Measurements from ENCODE around the gene MMP25. TPM values are rescaled to one million over a fixed set of nuclear protein-coding genes. Genes with fewer than 3 reads are reported as not detected.

Gene MMP25
- total and polyA plus RNA-seq, 9 of the 15 experiments (the other 6 are each of a cell fraction or from before 2014, with no cell fraction given): 0.03 to 0.04 TPM; not detected in 7

- H3K4me1 ChIP-seq (replicated peaks in 1 of 2; ENCODE audit: control insufficient read depth in 2 of 2, insufficient read depth in 2 of 2, low read length in 2 of 2): peaks cover 20 to 36% of the 10 kb centered on the region in 2 experiments
- H3K4me3 ChIP-seq: no peak overlapping the region
- FAIRE-seq: no peak
- ATAC-seq: no peak
- CTCF ChIA-PET (ENCODE audit: low intra/inter-chr PET ratio): no interaction called here
- in situ Hi-C loops (cut with MboI): no loop called here
- no peaks in the 10 kb centered on the region; a peak in 1 of 5 replicates for H3K27me3 ChIP-seq (ENCODE audit: control insufficient read depth in 2 of 2, insufficient read depth in 2 of 2, low read length in 2 of 2)
- no peak overlapping the region for H3K27ac ChIP-seq (ENCODE audit: extremely low read depth, low read depth, low read length)
- H3K79me2 ChIP-seq (ENCODE audit: control insufficient read depth, insufficient read depth, low read length): no peaks in the 10 kb centered on the region
- peak overlapping the region in 1 of 2 experiments; percentile 14; a peak in 1 of 4 replicates for H3K9ac ChIP-seq (ENCODE audit: insufficient read depth in 1 of 2, low read depth in 2 of 2, low read length in 2 of 2)
- no peak for TF ChIP-seq ZNF740 (CRISPR knock-in tag; IDR thresholded peaks at IDR 0.05)
- no peak for TF ChIP-seq ZNF740 (tag; IDR thresholded peaks at IDR 0.05)
- TF ChIP-seq ZC3H4 (CRISPR knock-in tag; IDR thresholded peaks at IDR 0.05; ENCODE audit: borderline replicate concordance): no peak
- 0 out of 2 replicates have a peak, but pooled peaks have one; percentile 3 for TF ChIP-seq ZNF589 (CRISPR knock-in tag; IDR thresholded peaks at IDR 0.05; ENCODE audit: low read depth)
- no peaks in the 10 kb centered on the region for H3K9me1 ChIP-seq (ENCODE audit: control insufficient read depth, insufficient read depth, low read length)
- intact Hi-C loops (cut with micrococcal nuclease): loop anchor here (5.0 kb wide), 1 partner anchor 45 kb away; no protein-coding TSS in a partner anchor
- DNase-seq (ENCODE audit: extremely low read depth in 1 of 4, low spot score in 3 of 4): no peak
- WGBS (ENCODE audit: insufficient coverage, low coverage, missing lambda C conversion rate): 66% methylated on average over 16 of the region's 27 CpGs
- BruUV-seq (replicated peaks): no TSS peak
- no peaks in the 10 kb centered on the region for H3K9me3 ChIP-seq (replicated peaks; ENCODE audit: control insufficient read depth, insufficient read depth, low read depth, low read length)
- H2AFZ ChIP-seq (ENCODE audit: low read depth, low read length): peak overlapping the region; percentile 85
- no peak overlapping the region for H3K4me2 ChIP-seq (ENCODE audit: insufficient read depth, low read length)
- no peaks in the 10 kb centered on the region for H3K36me3 ChIP-seq (ENCODE audit: control insufficient read depth, insufficient read depth, low read length)
- POLR2A ChIA-PET: no interaction called here
- no peaks in the 10 kb centered on the region for H4K20me1 ChIP-seq (replicated peaks; ENCODE audit: control insufficient read depth, insufficient read depth, low read length)
Observed at GRCh38 chr16:3101841-3102470, 55.6 kb downstream of the MMP25 start.

Measured in K562 (cell line).